DOHH2 (cell line): ENCODE results near the gene MUC6.

Experiments used
- CTCF ChIP-seq: fragments of 200-600 bp; sonication (generic); IDR thresholded peaks from one replicate; pipeline ENCODE4 v1.5.1; 2014; ENCODE audit warnings: antibody characterized with exemption, mild to moderate bottlenecking, low read depth, low read length; ENCODE audit not compliant: poor library complexity, severe bottlenecking
- EZH2phosphoT487 ChIP-seq: fragments of 200-600 bp; sonication (generic); IDR thresholded peaks from 2 replicates; pipeline ENCODE4 v1.6.1; 2017; ENCODE audit warnings: borderline replicate concordance, mild to moderate bottlenecking, antibody characterized with exemption, low read length, moderate library complexity, mixed read lengths

- TF ChIP-seq CTCF (no peak), EZH2phosphoT487 (no peak)
These were observed 58.4 kb downstream of the MUC6 start for GRCh38 chr11:977830-978720.
